ENCODE data around the gene LATS2.

GRCh38 chr13:21040120-21040826 lies 21.1 kb downstream of the LATS2 start:
- TF ChIP-seq BHLHE40 (IDR thresholded peaks at IDR 0.05; ENCODE audit: borderline replicate concordance) (no peak), NFRKB (IDR thresholded peaks at IDR 0.05) (no peak), TARDBP (IDR thresholded peaks at IDR 0.05) (no peak), SUZ12 (IDR thresholded peaks at IDR 0.05) (no peak), ZNF384 (IDR thresholded peaks at IDR 0.05) (no peak), SP1 (IDR thresholded peaks at IDR 0.05) (no peak), FOXA1 (IDR thresholded peaks at IDR 0.05) (no peak), FOXM1 (IDR thresholded peaks at IDR 0.05; ENCODE audit: borderline replicate concordance) (no peak), L3MBTL2 (conservative IDR thresholded peaks at IDR 0.05) (no peak), ELF4 (IDR thresholded peaks at IDR 0.05) (no peak)
- TF ChIP-seq, protein P1, sequence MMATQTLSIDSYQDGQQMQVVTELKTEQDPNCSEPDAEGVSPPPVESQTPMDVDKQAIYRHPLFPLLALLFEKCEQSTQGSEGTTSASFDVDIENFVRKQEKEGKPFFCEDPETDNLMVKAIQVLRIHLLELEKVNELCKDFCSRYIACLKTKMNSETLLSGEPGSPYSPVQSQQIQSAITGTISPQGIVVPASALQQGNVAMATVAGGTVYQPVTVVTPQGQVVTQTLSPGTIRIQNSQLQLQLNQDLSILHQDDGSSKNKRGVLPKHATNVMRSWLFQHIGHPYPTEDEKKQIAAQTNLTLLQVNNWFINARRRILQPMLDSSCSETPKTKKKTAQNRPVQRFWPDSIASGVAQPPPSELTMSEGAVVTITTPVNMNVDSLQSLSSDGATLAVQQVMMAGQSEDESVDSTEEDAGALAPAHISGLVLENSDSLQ (IDR thresholded peaks at IDR 0.05), result no peak
